Hippocampal formation (tissue), 2 donors: ENCODE measurements around the gene DMWD.

Source experiments
- DNase-seq, 2 donors: peaks; one replicate each; lab custom pipeline; 2025; lab: John Stamatoyannopoulos, UW

DMWD gene

GRCh38 chr19:45786533-45786894, 6.1 kb downstream of the DMWD start:
- DNase-seq: no peak

- no peak for DNase-seq
Measured at GRCh38 chr19:45785781-45786532, 6.7 kb downstream of the DMWD start.

DNA sequence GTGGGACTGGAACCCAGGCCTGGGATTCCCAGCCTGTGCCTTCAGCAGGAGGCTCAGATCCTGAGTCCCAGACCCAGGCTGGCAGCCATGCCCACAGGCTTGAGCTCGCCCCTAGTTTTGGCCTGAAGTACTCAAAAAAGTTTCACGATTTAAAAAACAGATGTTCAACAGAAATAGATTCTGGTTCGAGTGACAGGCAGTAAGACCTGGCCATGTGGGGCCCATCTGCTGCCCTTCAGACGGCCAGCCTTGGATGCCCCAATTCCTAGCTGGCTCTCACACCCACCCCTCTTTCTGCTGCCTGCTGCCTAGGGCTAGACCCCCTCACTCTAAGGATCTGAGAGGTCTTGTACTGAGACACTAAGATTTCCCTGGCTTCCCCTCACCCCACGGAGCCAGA, 7.5 kb downstream of the DMWD start:
- DNase-seq: no peak

DNA sequence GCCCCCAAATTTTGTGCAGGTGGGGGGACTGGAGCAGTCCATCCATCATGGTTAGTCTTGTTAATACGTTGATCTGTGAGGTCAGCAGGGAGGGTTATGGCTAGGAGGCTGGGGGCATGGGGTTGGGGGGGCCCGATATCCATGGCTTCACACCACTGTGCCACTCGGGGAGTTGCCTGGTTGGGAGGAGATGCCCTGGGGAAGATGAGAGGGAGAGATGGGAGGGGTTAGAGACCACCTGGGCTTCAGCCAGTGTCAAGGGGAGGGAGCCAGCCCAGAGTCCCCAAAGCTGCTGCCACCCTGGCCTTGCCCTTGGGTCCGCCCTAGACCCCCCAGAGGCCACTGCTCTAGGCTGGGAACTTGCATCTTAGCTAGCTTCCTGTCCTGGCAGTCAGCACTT, 8.5 kb downstream of the DMWD start:
- no peak for DNase-seq

- DNase-seq: no peak
Measured at GRCh38 chr19:45782820-45783785, 9.5 kb downstream of the DMWD start.

GRCh38 chr19:45782162-45782691, 10.4 kb downstream of the DMWD start, which contains the start of gene DMPK:
Gene DMPK (minus strand): TSS chr19:45782490. CDS start chr19:45782352, 138 bp downstream.
- peak in 1 of 2 donors; percentile 3 for DNase-seq

DNA sequence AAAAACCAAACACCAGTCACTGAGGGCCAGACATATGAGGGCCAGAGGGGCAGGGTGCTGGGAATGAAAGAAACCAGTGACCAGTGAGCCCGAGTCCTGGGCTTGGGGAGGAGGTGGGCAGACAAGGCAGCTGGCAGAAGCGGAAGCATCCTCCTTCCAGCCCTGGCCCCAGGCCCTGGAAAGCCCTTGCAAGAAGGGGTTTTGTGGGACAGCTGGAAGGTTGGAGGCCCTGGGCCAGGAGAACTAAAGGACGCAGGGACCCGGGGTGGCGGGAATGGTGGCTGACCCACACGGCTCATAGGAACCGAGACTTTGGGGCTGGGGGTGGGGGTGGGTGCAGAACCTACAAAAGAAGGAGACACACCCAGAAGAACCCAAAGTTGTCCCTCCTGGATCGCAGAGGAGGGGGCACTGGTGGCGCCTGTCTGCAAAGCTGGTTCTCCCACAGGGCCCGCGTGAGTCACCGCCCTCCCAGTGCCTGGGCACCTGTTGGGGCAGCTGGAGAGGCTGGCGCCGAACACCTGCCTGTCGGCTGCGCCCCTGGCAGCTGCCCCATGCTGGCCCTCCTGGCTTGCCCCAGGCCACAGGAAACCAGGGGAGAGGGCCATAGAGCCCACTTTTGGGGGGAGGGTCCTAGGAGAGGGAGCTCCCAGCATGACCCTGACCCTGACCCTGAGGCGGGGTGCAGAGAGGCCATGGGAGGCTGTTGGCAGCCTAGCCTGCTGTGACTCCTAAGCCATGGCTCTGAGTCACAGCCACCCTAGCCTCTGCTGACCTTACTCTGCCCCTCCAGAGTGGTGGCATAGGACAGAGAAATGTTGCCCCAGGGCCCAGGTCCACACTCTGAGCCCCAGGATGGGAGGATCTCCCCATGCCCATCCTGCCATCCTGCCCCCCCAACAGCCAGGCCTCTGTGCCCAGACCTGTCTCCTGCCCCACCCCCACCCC, 11.2 kb downstream of the DMWD start:
- DNase-seq: no peak

DNA sequence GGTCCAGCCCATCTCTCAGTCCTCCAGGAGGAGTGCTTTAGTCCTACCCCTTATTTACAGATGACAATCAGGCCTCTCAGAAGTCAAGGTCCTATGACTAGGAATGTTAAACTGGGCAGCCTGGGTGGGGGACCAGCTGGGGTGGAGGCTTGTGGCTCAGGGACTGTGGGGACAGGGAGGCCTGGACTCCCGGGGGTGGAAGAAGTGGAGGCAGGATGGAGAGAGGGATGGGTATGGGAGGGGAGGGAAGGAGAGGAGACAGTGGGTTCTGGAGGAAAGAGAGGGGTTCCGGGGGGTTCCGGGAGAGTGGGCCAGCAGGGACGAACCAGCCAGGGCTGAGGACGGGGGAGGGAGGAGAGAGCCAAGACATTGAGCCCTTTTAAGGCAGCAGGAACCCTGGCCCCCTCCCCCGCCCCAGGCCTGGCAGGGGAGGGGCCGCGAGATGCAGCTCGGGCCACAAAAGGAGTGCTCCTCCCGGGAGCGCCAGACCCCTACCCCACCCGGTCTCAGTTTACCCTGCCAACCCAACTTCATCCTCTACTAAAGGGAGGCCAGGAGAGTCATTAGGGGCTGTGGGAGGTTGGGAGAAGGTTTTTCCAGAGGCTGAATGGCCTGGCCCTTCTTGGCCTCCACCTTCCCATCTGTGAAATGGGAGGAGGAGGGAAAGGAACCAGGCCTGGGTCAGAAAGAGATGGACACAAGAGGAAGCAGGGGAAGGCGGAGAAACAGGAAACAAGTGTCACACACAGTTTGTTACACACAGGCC, 12.0 kb downstream of the DMWD start:
- no peak for DNase-seq

DNA sequence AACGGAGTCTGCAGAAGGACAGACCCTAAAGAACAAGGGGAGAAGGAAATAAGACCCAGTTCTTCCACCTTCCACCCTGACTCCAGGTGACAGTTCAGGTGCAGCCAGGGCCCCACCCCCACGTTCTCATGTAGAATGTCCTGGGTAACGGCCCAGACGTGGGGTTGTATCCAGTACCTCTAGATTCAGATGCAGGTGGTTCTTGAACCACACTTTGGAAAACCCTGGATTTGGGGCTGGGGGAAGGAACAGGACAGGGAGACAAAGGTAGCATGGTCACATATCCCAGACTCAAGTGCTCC, 12.5 kb downstream of the DMWD start:
- DNase-seq: no peak

- DNase-seq: no peak
Measured at GRCh38 chr19:45779231-45780145, 13.2 kb downstream of the DMWD start.

GRCh38 chr19:45778010-45778661, 14.5 kb downstream of the DMWD start:
- no peak for DNase-seq

DNA sequence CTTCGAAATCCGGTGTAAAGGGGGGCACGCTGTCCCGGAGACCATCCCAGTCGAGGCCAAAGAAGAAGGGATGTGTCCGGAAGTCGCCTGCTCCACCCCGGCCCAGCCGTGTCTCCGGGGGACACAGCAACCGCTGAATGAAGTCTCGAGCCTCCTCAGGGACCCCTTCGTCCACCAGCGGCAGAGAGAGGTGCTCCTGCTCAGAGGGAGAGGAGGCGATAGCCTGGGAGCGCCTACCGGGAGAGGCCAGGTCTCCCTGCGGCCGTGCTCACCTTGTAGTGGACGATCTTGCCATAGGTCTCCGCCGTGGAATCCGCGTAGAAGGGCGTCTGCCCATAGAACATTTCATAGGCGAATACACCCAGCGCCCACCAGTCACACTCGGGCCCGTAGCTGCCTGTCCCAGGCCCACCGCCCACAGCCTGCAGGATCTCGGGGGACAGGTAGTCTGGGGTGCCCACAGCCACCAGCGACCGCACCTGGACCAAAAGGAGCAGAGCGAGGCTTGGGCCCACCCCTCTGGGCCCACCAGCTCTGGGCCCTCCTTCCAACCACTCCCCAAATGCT, 15.2 kb downstream of the DMWD start:
- no peak for DNase-seq

DNA sequence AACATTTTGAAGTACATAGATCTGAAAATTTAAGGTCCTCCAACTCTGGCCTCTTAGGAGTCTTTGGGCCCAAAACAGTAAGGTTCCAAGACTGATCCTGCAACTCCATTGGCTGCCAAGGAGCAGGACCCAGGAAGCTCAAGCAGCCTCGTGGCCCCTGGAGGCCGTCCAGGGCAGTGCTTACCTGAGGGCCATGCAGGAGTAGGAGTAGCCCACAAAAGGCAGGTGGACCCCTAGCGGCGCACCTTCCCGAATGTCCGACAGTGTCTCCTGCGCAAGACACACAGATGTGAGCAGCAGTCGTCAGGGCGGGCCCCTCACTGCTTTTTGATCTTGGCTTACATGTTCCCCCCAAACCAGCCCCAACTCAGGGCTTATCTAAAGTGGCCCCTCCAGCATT, 17.9 kb downstream of the DMWD start:
- DNase-seq: no peak

DNA sequence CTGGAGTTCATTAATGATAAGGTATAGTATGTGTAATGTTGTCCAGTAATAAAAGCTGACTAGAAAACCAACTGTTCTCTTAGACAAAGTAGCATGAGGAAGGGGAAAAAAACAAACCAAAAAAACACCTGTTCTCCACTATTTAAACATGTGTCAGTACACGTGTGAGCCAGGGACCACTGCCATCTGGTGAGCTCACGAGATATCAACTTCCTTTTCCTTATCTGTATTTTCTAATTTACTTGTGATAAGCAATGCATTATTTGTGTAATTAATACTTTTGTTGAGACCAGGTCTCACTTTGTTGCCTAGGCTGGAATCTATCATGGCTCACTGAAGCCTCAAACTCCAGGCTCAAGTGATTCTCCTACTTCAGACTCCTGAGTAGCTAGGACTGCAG, 19.3 kb downstream of the DMWD start:
- no peak for DNase-seq

- no peak for DNase-seq
Measured at GRCh38 chr19:45772912-45773311, 19.7 kb downstream of the DMWD start.

DNA sequence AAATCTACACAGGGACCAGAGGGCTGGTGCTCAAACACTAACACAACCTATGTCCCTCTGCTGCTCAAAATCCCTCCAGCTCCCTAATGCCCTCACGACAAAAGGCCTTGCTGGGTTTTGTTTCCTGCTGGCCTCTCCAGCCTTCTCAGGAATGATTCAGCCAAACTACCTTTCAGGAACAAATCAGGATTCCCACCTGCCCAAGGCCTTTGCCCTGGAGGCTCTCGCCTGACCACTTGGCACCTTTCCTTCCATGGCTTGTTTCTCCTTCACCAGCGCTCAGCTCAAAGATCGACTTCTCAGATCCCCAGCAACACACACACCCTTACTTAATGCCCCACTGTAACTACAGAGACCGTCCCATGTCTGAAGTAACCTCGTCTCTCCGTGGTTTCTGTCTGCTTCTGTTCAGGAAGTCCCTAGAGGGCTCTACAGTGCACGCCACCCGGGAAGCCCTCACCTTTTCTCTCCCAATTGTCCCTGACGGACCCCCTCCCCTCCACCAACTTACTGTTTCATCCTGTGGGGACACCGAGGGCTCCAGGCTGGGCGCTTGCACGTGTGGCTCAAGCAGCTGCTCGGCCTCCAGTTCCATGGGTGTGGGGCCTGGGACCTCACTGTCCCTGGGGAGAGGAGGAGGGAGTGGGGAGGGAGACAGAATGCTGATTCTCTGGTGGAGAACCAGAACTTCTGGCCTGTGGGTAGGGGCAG, 20.4 kb downstream of the DMWD start:
- DNase-seq: no peak

GRCh38 chr19:45771311-45771933, 21.2 kb downstream of the DMWD start:
- DNase-seq: no peak
